OCI-LY3 (cell line): Measurements from ENCODE around the gene FLYWCH1.

Experiments
- H2AFZ ChIP-seq: fragments of 200-600, 300-600 bp; shearing (Covaris generic); 2 replicates; pipeline ENCODE4 v1.6.0; 2014; ENCODE audit warnings: antibody characterized with exemption, low read depth, low read length
- H3K27ac ChIP-seq: fragments of 200-600, 300-600 bp; sonication (generic); 2 replicates; pipeline ENCODE4 v1.5.1; 2014; ENCODE audit warnings: mild to moderate bottlenecking, low read length, moderate library complexity, mixed read lengths
- H3K27me3 ChIP-seq: fragments of 200-600, 300-600 bp; sonication (generic); 2 replicates; pipeline ENCODE4 v1.6.1; 2014; ENCODE audit warnings: low read depth, low read length, mixed read lengths
- H3K36me3 ChIP-seq: fragments of 200-600, 300-600 bp; sonication (generic); replicated peaks from 2 replicates; pipeline ENCODE3; 2014; ENCODE audit warnings: low read depth, low read length, mixed read lengths
- H3K4me1 ChIP-seq: fragments of 300-600, 200-600 bp; sonication (generic); 2 replicates; pipeline ENCODE4 v1.6.1; 2014; ENCODE audit warnings: low read length, mixed read lengths
- H3K4me2 ChIP-seq: fragments of 200-600, 300-600 bp; sonication (generic); 2 replicates; pipeline ENCODE4 v1.6.1; 2014; ENCODE audit warnings: low read length, mixed read lengths
- H3K4me3 ChIP-seq: fragments of 300-600, 200-600 bp; sonication (generic); 2 replicates; pipeline ENCODE4 v1.5.1; 2014; ENCODE audit warnings: antibody characterized with exemption, mild to moderate bottlenecking, low read length, moderate library complexity
- H3K79me2 ChIP-seq: fragments of 300-600, 200-600 bp; shearing (Covaris generic); 2 replicates; pipeline ENCODE4 v1.6.1; 2014; ENCODE audit warnings: mild to moderate bottlenecking, low read length, mixed read lengths
- H3K9ac ChIP-seq: fragments of 300-600, 200-600 bp; shearing (Covaris generic); 2 replicates; pipeline ENCODE4 v1.6.0; 2014; ENCODE audit warnings: mild to moderate bottlenecking, low read length, moderate library complexity
- H3K9me3 ChIP-seq: fragments of 200-600, 300-600 bp; shearing (Covaris generic); 2 replicates; pipeline ENCODE4 v1.6.1; 2014; ENCODE audit warnings: low read length, mixed read lengths; ENCODE audit not compliant: insufficient read depth
- H4K20me1 ChIP-seq: fragments of 200-600, 300-600 bp; sonication (generic); 2 replicates; pipeline ENCODE4 v1.6.1; 2016; ENCODE audit warnings: low read length, mixed read lengths; ENCODE audit not compliant: insufficient read depth
- CTCF ChIP-seq: fragments of 200-600, 300-600 bp; sonication (generic); IDR thresholded peaks from 2 replicates; pipeline ENCODE4 v1.5.1; 2014; ENCODE audit warnings: antibody characterized with exemption, low read length, low read depth
- EZH2phosphoT487 ChIP-seq: fragments of 200-600 bp; shearing (Covaris generic); IDR thresholded peaks from 2 replicates; pipeline ENCODE4 v1.6.1; 2018; ENCODE audit warnings: antibody characterized with exemption, mixed run types, low read depth

The FLYWCH1 gene

GRCh38 chr16:2950773-2951172 lies 39.0 kb downstream of the FLYWCH1 start:
- H3K27me3 ChIP-seq: peaks cover 3% of the 10 kb centered on the region; the same call in 1 of the 2 replicates
- peaks cover 2% of the 10 kb centered on the region for H3K36me3 ChIP-seq
- no peaks in the 10 kb centered on the region for H4K20me1 ChIP-seq
- H3K4me3 ChIP-seq: no peak overlapping the region
- H2AFZ ChIP-seq: no peak overlapping the region
- no peak overlapping the region for H3K27ac ChIP-seq
- TF ChIP-seq CTCF (no peak), EZH2phosphoT487 (no peak)
- H3K9me3 ChIP-seq: no peaks in the 10 kb centered on the region
- peaks cover 20% of the 10 kb centered on the region for H3K4me1 ChIP-seq
- H3K79me2 ChIP-seq: no peaks in the 10 kb centered on the region
- H3K4me2 ChIP-seq: no peak overlapping the region
- no peak overlapping the region for H3K9ac ChIP-seq

- Histone ChIP-seq H3K27me3 (peaks cover 3% of the 10 kb centered on the region; the same call in 1 of the 2 replicates), H2AFZ (no peak overlapping the region), H3K9me3 (no peaks in the 10 kb centered on the region), H3K4me3 (no peak overlapping the region), H3K4me2 (no peak overlapping the region), H3K4me1 (peaks cover 32% of the 10 kb centered on the region), H3K36me3 (no peaks in the 10 kb centered on the region), H3K79me2 (no peaks in the 10 kb centered on the region), H4K20me1 (no peaks in the 10 kb centered on the region), H3K27ac (no peak overlapping the region), H3K9ac (no peak overlapping the region)
- TF ChIP-seq EZH2phosphoT487: no peak
- TF ChIP-seq CTCF: no peak
These were observed 40.9 kb downstream of the FLYWCH1 start for GRCh38 chr16:2952679-2953078.

GRCh38 chr16:2953706-2954627 lies 42.2 kb downstream of the FLYWCH1 start:
- no peak for TF ChIP-seq EZH2phosphoT487
- no peak for TF ChIP-seq CTCF
- H3K9me3 ChIP-seq: no peaks in the 10 kb centered on the region
- H3K4me1 ChIP-seq: peaks cover 36% of the 10 kb centered on the region
- H3K9ac ChIP-seq: no peak overlapping the region
- H4K20me1 ChIP-seq: no peaks in the 10 kb centered on the region
- H3K36me3 ChIP-seq: no peaks in the 10 kb centered on the region
- no peak overlapping the region for H3K4me3 ChIP-seq
- peaks cover 3% of the 10 kb centered on the region; the same call in 1 of the 2 replicates for H3K27me3 ChIP-seq
- H3K4me2 ChIP-seq: peak overlapping the region; percentile 39
- H3K79me2 ChIP-seq: no peaks in the 10 kb centered on the region
- no peak overlapping the region for H3K27ac ChIP-seq
- no peak overlapping the region for H2AFZ ChIP-seq

- no peak overlapping the region for H3K4me3 ChIP-seq
- peaks cover 3% of the 10 kb centered on the region; the same call in 1 of the 2 replicates for H3K27me3 ChIP-seq
- no peaks in the 10 kb centered on the region for H3K79me2 ChIP-seq
- peak overlapping the region; percentile 39 for H3K4me2 ChIP-seq
- no peaks in the 10 kb centered on the region for H4K20me1 ChIP-seq
- H3K27ac ChIP-seq: no peak overlapping the region
- no peaks in the 10 kb centered on the region for H3K9me3 ChIP-seq
- no peak for TF ChIP-seq CTCF
- TF ChIP-seq EZH2phosphoT487: no peak
- peaks cover 44% of the 10 kb centered on the region for H3K4me1 ChIP-seq
- no peaks in the 10 kb centered on the region for H3K36me3 ChIP-seq
- H2AFZ ChIP-seq: no peak overlapping the region
- no peak overlapping the region for H3K9ac ChIP-seq
These were observed 43.1 kb downstream of the FLYWCH1 start for GRCh38 chr16:2954656-2955381.
